Measurements from ENCODE around the gene PTPRG. TPM values are rescaled to one million over a fixed set of nuclear protein-coding genes. Genes with fewer than 3 reads are reported as not detected.

The PTPRG gene
- polyA plus RNA-seq, 3 donors, result 78.2 to 84.6 (median 83.3) TPM

GRCh38 chr3:61822588-61822987 is 261.2 kb downstream of the PTPRG start:
- no peak for DNase-seq

GRCh38 chr3:61824553-61825135 is 263.3 kb downstream of the PTPRG start:
- no peak for DNase-seq

GRCh38 chr3:61826161-61826560 is 264.8 kb downstream of the PTPRG start:
- no peak for DNase-seq

GRCh38 chr3:61828184-61828874 is 267.0 kb downstream of the PTPRG start:
- DNase-seq, result no peak

- no peak for DNase-seq
Measured at GRCh38 chr3:61828880-61829721, 267.7 kb downstream of the PTPRG start.

- DNase-seq, result no peak
Measured at GRCh38 chr3:61829722-61830350, 268.5 kb downstream of the PTPRG start.

- DNase-seq, result no peak
Measured at GRCh38 chr3:61831973-61832372, 270.6 kb downstream of the PTPRG start.

- no peak for DNase-seq
Measured at GRCh38 chr3:61832375-61833229, 271.2 kb downstream of the PTPRG start.

GRCh38 chr3:61839256-61839655 is 277.9 kb downstream of the PTPRG start:
- DNase-seq, result no peak

- no peak for DNase-seq
Measured at GRCh38 chr3:61841111-61841845, 279.9 kb downstream of the PTPRG start.

GRCh38 chr3:61841988-61842387 is 280.6 kb downstream of the PTPRG start:
- no peak for DNase-seq

- no peak for DNase-seq
Measured at GRCh38 chr3:61844346-61844745, 283.0 kb downstream of the PTPRG start.

GRCh38 chr3:61846488-61846887 is 285.1 kb downstream of the PTPRG start:
- no peak for DNase-seq

- no peak for DNase-seq
Measured at GRCh38 chr3:61847784-61848462, 286.6 kb downstream of the PTPRG start.

GRCh38 chr3:61848885-61849284 is 287.5 kb downstream of the PTPRG start:
- DNase-seq, result no peak

GRCh38 chr3:61853912-61854311 is 292.5 kb downstream of the PTPRG start:
- no peak for DNase-seq

GRCh38 chr3:61855211-61855610 is 293.8 kb downstream of the PTPRG start:
- no peak for DNase-seq

GRCh38 chr3:61857297-61857696 is 295.9 kb downstream of the PTPRG start:
- DNase-seq, result no peak

GRCh38 chr3:61858054-61858453 is 296.7 kb downstream of the PTPRG start:
- no peak for DNase-seq

GRCh38 chr3:61861410-61861809 is 300.0 kb downstream of the PTPRG start:
- DNase-seq, result no peak
